Esophagus muscularis mucosa (tissue), 4 donors: ENCODE measurements around the gene OR6X1.

Source experiments
- EP300 ChIP-seq: sonication (generic); formaldehyde crosslinking; IDR thresholded peaks from one replicate; pipeline ENCODE4 v1.6.1; 2017; ENCODE audit warnings: antibody characterized with exemption
- POLR2A ChIP-seq: fragments of 450-650 bp; IDR thresholded peaks from one replicate; pipeline ENCODE4 v1.6.1; 2017; ENCODE audit warnings: antibody characterized with exemption, moderate library complexity, mild to moderate bottlenecking, low read depth
- TF ChIP-seq, protein P1 (sequence below), 3 experiments: fragments of 200-600 bp in 2 of 3; fragments of 450-650 bp in 1 of 3; sonication (generic) in 2 of 3; IDR thresholded peaks; one replicate each; pipeline ENCODE4 v1.5.1; 2017 to 2019; ENCODE audit warnings: antibody characterized with exemption in 3 of 3, mild to moderate bottlenecking in 2 of 3, moderate library complexity in 1 of 3

DNA sequence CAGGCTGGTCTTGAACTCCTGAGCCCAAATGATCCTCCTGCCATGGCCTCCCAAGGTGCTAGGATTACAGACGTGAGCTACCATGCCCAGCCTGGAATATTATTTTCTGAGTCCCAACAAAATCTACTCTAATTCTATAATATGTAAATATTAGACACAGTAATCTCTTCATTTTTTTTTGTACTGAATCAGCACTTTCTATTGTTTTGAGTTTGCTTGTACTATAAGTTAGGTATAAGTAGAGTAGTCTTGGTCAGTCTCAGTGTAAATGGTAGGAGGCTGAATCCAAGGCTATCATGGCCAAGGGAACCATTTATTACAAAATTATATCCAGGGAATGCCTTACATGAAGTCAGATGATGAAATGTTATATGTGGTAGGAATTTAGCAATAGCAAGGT, 19.6 kb upstream of the OR6X1 start:
- TF ChIP-seq, protein P1, sequence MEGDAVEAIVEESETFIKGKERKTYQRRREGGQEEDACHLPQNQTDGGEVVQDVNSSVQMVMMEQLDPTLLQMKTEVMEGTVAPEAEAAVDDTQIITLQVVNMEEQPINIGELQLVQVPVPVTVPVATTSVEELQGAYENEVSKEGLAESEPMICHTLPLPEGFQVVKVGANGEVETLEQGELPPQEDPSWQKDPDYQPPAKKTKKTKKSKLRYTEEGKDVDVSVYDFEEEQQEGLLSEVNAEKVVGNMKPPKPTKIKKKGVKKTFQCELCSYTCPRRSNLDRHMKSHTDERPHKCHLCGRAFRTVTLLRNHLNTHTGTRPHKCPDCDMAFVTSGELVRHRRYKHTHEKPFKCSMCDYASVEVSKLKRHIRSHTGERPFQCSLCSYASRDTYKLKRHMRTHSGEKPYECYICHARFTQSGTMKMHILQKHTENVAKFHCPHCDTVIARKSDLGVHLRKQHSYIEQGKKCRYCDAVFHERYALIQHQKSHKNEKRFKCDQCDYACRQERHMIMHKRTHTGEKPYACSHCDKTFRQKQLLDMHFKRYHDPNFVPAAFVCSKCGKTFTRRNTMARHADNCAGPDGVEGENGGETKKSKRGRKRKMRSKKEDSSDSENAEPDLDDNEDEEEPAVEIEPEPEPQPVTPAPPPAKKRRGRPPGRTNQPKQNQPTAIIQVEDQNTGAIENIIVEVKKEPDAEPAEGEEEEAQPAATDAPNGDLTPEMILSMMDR (IDR thresholded peaks at IDR 0.05) = no peak
- TF ChIP-seq POLR2A = no peak
- TF ChIP-seq EP300 = no peak
